GM23338 (cell line): ENCODE data around the gene RMND1. TPM values are rescaled to one million over a fixed set of nuclear protein-coding genes. Genes with fewer than 3 reads are reported as not detected.

Source experiments
- ATAC-seq: fragments of 200-7000 bp; cut with Tn5 transposase; 3 replicates; pipeline ENCODE4 v1.9.1; 2020
- DNase-seq: peaks from one replicate; pipeline ENCODE4 v3.0.0-alpha.2; 2015; ENCODE audit warnings: low spot score
- H2AFZ ChIP-seq: fragments of 200-600 bp; sonication (generic); 2 replicates; pipeline ENCODE4 v1.8.0; 2016; ENCODE audit warnings: antibody characterized with exemption, mild to moderate bottlenecking, moderate library complexity
- H3F3A ChIP-seq: fragments of 200-600 bp; sonication (generic); replicated peaks from 2 replicates; pipeline ENCODE4 v1.8.0; 2017; ENCODE audit warnings: antibody characterized with exemption, mixed run types, low read depth
- H3K27ac ChIP-seq: fragments of 200-600 bp; sonication (generic); 2 replicates; pipeline ENCODE4 v1.6.1; 2016; ENCODE audit warnings: low read depth
- H3K27me3 ChIP-seq: fragments of 200-600 bp; sonication (generic); 2 replicates; pipeline ENCODE4 v1.8.0; 2016; ENCODE audit warnings: mild to moderate bottlenecking, mixed run types, moderate library complexity; ENCODE audit not compliant: insufficient read depth
- H3K36me3 ChIP-seq: fragments of 200-600 bp; sonication (generic); 2 replicates; pipeline ENCODE4 v1.8.0; 2016; ENCODE audit warnings: mild to moderate bottlenecking; ENCODE audit not compliant: insufficient read depth
- H3K4me1 ChIP-seq: fragments of 200-600 bp; sonication (generic); 2 replicates; pipeline ENCODE4 v1.8.0; 2016; ENCODE audit warnings: mild to moderate bottlenecking, moderate library complexity; ENCODE audit not compliant: insufficient read depth
- H3K4me2 ChIP-seq: fragments of 200-600 bp; sonication (generic); 2 replicates; pipeline ENCODE4 v1.7.1; 2017; ENCODE audit warnings: mixed run types
- H3K4me3 ChIP-seq: fragments of 200-600 bp; sonication (generic); 2 replicates; pipeline ENCODE4 v1.6.1; 2016; ENCODE audit warnings: mixed run types
- H3K79me2 ChIP-seq: fragments of 200-600 bp; sonication (generic); replicated peaks from 2 replicates; pipeline ENCODE4 v1.8.0; 2017; ENCODE audit warnings: mild to moderate bottlenecking; ENCODE audit not compliant: insufficient read depth
- H3K9me2 ChIP-seq: fragments of 200-600 bp; sonication (generic); 2 replicates; pipeline ENCODE4 v1.8.0; 2017; ENCODE audit not compliant: insufficient read depth
- H4K20me1 ChIP-seq: fragments of 200-600 bp; sonication (generic); replicated peaks from 2 replicates; pipeline ENCODE4 v1.8.0; 2017; ENCODE audit warnings: mild to moderate bottlenecking; ENCODE audit not compliant: insufficient read depth
- H3K27ac Mint-ChIP-seq: 2 replicates; pipeline ENCODE4 v1.8.0; 2020; ENCODE audit warnings: inconsistent platforms, mild to moderate bottlenecking, moderate library complexity, mixed read lengths
- H3K27me3 Mint-ChIP-seq: 3 replicates; pipeline ENCODE4 v1.8.0; 2022; ENCODE audit warnings: low read depth, mild to moderate bottlenecking, moderate library complexity, mixed read lengths, inconsistent platforms; ENCODE audit not compliant: insufficient read depth, poor library complexity
- H3K36me3 Mint-ChIP-seq: 3 replicates; pipeline ENCODE4 v1.8.0; 2021; ENCODE audit warnings: low read depth, mild to moderate bottlenecking, inconsistent platforms, moderate library complexity, mixed read lengths
- H3K4me1 Mint-ChIP-seq: 3 replicates; pipeline ENCODE4 v1.8.0; 2020; ENCODE audit warnings: mild to moderate bottlenecking, inconsistent platforms, mixed read lengths
- H3K4me3 Mint-ChIP-seq: 3 replicates; pipeline ENCODE4 v1.8.0; 2021; ENCODE audit warnings: moderate library complexity, mild to moderate bottlenecking, inconsistent platforms, mixed read lengths
- H3K9me3 Mint-ChIP-seq: 3 replicates; pipeline ENCODE4 v1.8.0; 2020; ENCODE audit warnings: moderate library complexity, mild to moderate bottlenecking, inconsistent platforms, mixed read lengths
- CTCF ChIP-seq, 2 experiments: fragments of 200-600 bp in 1 of 2; sonication (generic) in 1 of 2; conservative IDR thresholded peaks; 2 replicates each; pipeline versions ENCODE4 v1.5.1 to v1.6.1; 2016 to 2017; ENCODE audit warnings: antibody characterized with exemption in 2 of 2, low read depth in 2 of 2, mild to moderate bottlenecking in 2 of 2, moderate library complexity in 1 of 2
- ETS1 ChIP-seq: IDR thresholded peaks from 2 replicates; pipeline ENCODE4 v1.6.1; 2016; ENCODE audit warnings: antibody characterized with exemption
- EZH2phosphoT487 ChIP-seq: fragments of 200-600 bp; sonication (generic); IDR thresholded peaks from one replicate; pipeline ENCODE4 v1.8.1; 2018; ENCODE audit warnings: antibody characterized with exemption; ENCODE audit not compliant: unreplicated experiment
- JUNB ChIP-seq: IDR thresholded peaks from one replicate; pipeline ENCODE4 v1.6.1; 2016; ENCODE audit warnings: antibody characterized with exemption; ENCODE audit not compliant: unreplicated experiment
- POLR2AphosphoS5 ChIP-seq: IDR thresholded peaks from 2 replicates; pipeline ENCODE4 v1.6.1; 2016; ENCODE audit warnings: antibody characterized with exemption, low read depth
- REST ChIP-seq: IDR thresholded peaks from one replicate; pipeline ENCODE4 v1.6.1; 2018; ENCODE audit warnings: antibody characterized with exemption; ENCODE audit not compliant: unreplicated experiment
- STAT1 ChIP-seq: IDR thresholded peaks from one replicate; pipeline ENCODE4 v1.6.1; 2016; ENCODE audit warnings: antibody characterized with exemption; ENCODE audit not compliant: unreplicated experiment
- ZNF114 ChIP-seq: fragments of 250-450 bp; sonication (Bioruptor Pico); IDR thresholded peaks from 2 replicates; pipeline ENCODE4 v1.5.0; 2020; ENCODE audit warnings: mild to moderate bottlenecking, moderate library complexity
- polyA plus RNA-seq: library from polyadenylated mRNA; unstranded; fragments of >200 nt; fragmentation: Nextera tagmentation; extraction: Ambion mirVana; gene quantifications from 2 replicates; pipeline ENCODE4 v1.2.1, GENCODE V29; 2016
- total RNA-seq: library from RNA; depleted of rRNA; stranded (reverse); fragments of >200 nt; shearing (Covaris generic); gene quantifications from 2 replicates; pipeline ENCODE4 v1.2.3, GENCODE V29; 2014

Gene RMND1
- total and polyA plus RNA-seq, 2 experiments from 2014 or later = 27.5 to 34.4 TPM

GRCh38 chr6:151402228-151402627 lies 49.7 kb downstream of the RMND1 start (continued):
- no peak for TF ChIP-seq REST
- no peak for TF ChIP-seq CTCF (conservative IDR thresholded peaks at IDR 0.05; ENCODE audit: low read depth in 2 of 2)
- no peak for TF ChIP-seq POLR2AphosphoS5
- TF ChIP-seq ZNF114 (CRISPR knock-in tag) = no peak
- no peak for TF ChIP-seq EZH2phosphoT487
- no peak for TF ChIP-seq JUNB

DNA sequence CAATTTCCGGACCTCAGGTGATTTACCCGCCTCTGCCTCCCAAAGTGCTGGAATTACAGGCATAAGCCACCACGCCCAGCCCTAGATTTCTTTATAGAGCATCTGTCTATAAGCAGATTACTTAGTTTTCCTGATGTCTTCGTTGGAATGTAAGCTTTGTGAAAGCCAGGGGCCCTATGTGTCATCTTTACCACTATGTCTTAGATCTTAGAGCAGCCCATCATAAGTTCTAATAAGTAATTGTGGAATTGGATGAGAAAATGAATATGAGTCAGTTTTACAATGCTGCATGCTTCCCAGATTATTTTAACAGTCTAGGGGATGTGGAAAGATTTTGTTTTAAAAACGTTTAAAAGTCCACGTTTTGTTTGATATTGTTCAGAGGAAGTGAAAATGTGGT lies 51.5 kb downstream of the RMND1 start:
- H3K27me3 ChIP-seq = no peaks in the 10 kb centered on the region
- DNase-seq = no peak
- no peak overlapping the region for H3K4me3 ChIP-seq
- H3K27ac ChIP-seq = no peak overlapping the region
- H3F3A ChIP-seq = 0 out of 2 replicates have a peak, but pooled peaks cover 5% of the 10 kb centered on the region
- peaks cover 36% of the 10 kb centered on the region for H3K36me3 Mint-ChIP-seq
- H4K20me1 ChIP-seq = peaks cover 41% of the 10 kb centered on the region
- H3K79me2 ChIP-seq = peaks cover 90% of the 10 kb centered on the region
- H3K4me1 Mint-ChIP-seq = peaks cover 3% of the 10 kb centered on the region; the same call in 2 of the 3 replicates
- H3K27ac Mint-ChIP-seq = no peak overlapping the region
- H3K4me1 ChIP-seq = no peaks in the 10 kb centered on the region
- H3K4me3 Mint-ChIP-seq = no peak overlapping the region
- no peaks in the 10 kb centered on the region for H3K9me2 ChIP-seq
- H2AFZ ChIP-seq = no peak overlapping the region
- no peaks in the 10 kb centered on the region; the same call in 1 of the 2 replicates for H3K36me3 ChIP-seq
- no peak for TF ChIP-seq JUNB
- no peak for TF ChIP-seq STAT1
- no peak for TF ChIP-seq ETS1
- H3K4me2 ChIP-seq = no peak overlapping the region
- no peaks in the 10 kb centered on the region for H3K27me3 Mint-ChIP-seq
- no peak for ATAC-seq
- H3K9me3 Mint-ChIP-seq = no peaks in the 10 kb centered on the region
